ENCODE data around the gene SPATA46.

GRCh38 chr1:162407539-162407938, 30.9 kb upstream of the SPATA46 start:
- TF ChIP-seq CTCF (IDR thresholded peaks at IDR 0.05; ENCODE audit: low read length) (no peak), EZH2phosphoT487 (IDR thresholded peaks at IDR 0.05; ENCODE audit: low read length) (no peak), EZH2 (optimal IDR thresholded peaks at IDR 0.05; ENCODE audit: low read depth, low read length) (no peak)

Data from MM.1S (cell line).